Measurements from ENCODE around the gene FAM193A.

The FAM193A gene

GRCh38 chr4:2728221-2728620 lies 191.8 kb downstream of the FAM193A start:
- no peak for TF ChIP-seq CTCF (IDR thresholded peaks at IDR 0.05)

- TF ChIP-seq CTCF (IDR thresholded peaks at IDR 0.05): no peak
Measured at GRCh38 chr4:2728806-2729532, 192.5 kb downstream of the FAM193A start.

- no peak for TF ChIP-seq CTCF (IDR thresholded peaks at IDR 0.05)
Measured at GRCh38 chr4:2729533-2729875, 193.1 kb downstream of the FAM193A start.

GRCh38 chr4:2731907-2732317 lies 195.5 kb downstream of the FAM193A start:
- TF ChIP-seq CTCF (IDR thresholded peaks at IDR 0.05): no peak

- TF ChIP-seq CTCF (IDR thresholded peaks at IDR 0.05): no peak
Measured at GRCh38 chr4:2732526-2732925, 196.1 kb downstream of the FAM193A start.

- TF ChIP-seq CTCF (IDR thresholded peaks at IDR 0.05): no peak
Measured at GRCh38 chr4:2733001-2733843, 196.8 kb downstream of the FAM193A start.

- TF ChIP-seq CTCF (IDR thresholded peaks at IDR 0.05): no peak
Measured at GRCh38 chr4:2733844-2734574, 197.6 kb downstream of the FAM193A start.

Data from LNCAP (cell line).